ENCODE results near the gene GPR132. TPM values are rescaled to one million over a fixed set of nuclear protein-coding genes. Genes with fewer than 3 reads are reported as not detected.
A peak's percentile ranks its signal among the peaks of the same experiment; 100 is the strongest.

Gene GPR132
- total and polyA plus RNA-seq, 10 of the 15 experiments (the other 5 are each of a cell fraction or from before 2014, with no cell fraction given): 1.9 to 49.3 (median 20.4) TPM

- TF ChIP-seq, protein P1, sequence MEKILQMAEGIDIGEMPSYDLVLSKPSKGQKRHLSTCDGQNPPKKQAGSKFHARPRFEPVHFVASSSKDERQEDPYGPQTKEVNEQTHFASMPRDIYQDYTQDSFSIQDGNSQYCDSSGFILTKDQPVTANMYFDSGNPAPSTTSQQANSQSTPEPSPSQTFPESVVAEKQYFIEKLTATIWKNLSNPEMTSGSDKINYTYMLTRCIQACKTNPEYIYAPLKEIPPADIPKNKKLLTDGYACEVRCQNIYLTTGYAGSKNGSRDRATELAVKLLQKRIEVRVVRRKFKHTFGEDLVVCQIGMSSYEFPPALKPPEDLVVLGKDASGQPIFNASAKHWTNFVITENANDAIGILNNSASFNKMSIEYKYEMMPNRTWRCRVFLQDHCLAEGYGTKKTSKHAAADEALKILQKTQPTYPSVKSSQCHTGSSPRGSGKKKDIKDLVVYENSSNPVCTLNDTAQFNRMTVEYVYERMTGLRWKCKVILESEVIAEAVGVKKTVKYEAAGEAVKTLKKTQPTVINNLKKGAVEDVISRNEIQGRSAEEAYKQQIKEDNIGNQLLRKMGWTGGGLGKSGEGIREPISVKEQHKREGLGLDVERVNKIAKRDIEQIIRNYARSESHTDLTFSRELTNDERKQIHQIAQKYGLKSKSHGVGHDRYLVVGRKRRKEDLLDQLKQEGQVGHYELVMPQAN (conservative IDR thresholded peaks at IDR 0.05): no peak
- TF ChIP-seq ZNF592 (IDR thresholded peaks at IDR 0.05) (no peak; the same call in 1 of the 2 replicates), BHLHE40 (IDR thresholded peaks at IDR 0.05; ENCODE audit: borderline replicate concordance in 1 of 2, low read depth in 2 of 2, low read length in 1 of 2) (peak; percentile 67 to 80), RUNX3 (IDR thresholded peaks at IDR 0.05; ENCODE audit: low read length) (peak; percentile 71), YBX1 (IDR thresholded peaks at IDR 0.05) (no peak), ESRRA (IDR thresholded peaks at IDR 0.05; ENCODE audit: low read length) (no peak), TARDBP (IDR thresholded peaks at IDR 0.05; ENCODE audit: borderline replicate concordance) (no peak), CBFB (IDR thresholded peaks at IDR 0.05; ENCODE audit: low read depth) (no peak), ELK1 (IDR thresholded peaks at IDR 0.05; ENCODE audit: low read depth, low read length) (no peak), ZNF24 (IDR thresholded peaks at IDR 0.05) (no peak), RELA (IDR thresholded peaks at IDR 0.05; ENCODE audit: borderline replicate concordance, partially characterized antibody) (no peak), CHD1 (IDR thresholded peaks at IDR 0.05; ENCODE audit: low read depth, low read length) (no peak), NBN (IDR thresholded peaks at IDR 0.05) (0 out of 2 replicates have a peak, but pooled peaks have one; percentile 64), SREBF1 (IDR thresholded peaks at IDR 0.05; ENCODE audit: low read length) (no peak), MXI1 (IDR thresholded peaks at IDR 0.05; ENCODE audit: low read depth, low read length) (peak; percentile 72; the same call in 1 of the 2 replicates), NRF1 (conservative IDR thresholded peaks at IDR 0.05; ENCODE audit: low read depth, low read length) (no peak), FOXM1 (IDR thresholded peaks at IDR 0.05; ENCODE audit: low read depth, low read length) (no peak), HDAC6 (IDR thresholded peaks at IDR 0.05; ENCODE audit: unreplicated experiment) (no peak), RFX5 (IDR thresholded peaks at IDR 0.05; ENCODE audit: low read depth, low read length) (0 out of 2 replicates have a peak, but pooled peaks have one; percentile 28)
- TF ChIP-seq, protein P2, sequence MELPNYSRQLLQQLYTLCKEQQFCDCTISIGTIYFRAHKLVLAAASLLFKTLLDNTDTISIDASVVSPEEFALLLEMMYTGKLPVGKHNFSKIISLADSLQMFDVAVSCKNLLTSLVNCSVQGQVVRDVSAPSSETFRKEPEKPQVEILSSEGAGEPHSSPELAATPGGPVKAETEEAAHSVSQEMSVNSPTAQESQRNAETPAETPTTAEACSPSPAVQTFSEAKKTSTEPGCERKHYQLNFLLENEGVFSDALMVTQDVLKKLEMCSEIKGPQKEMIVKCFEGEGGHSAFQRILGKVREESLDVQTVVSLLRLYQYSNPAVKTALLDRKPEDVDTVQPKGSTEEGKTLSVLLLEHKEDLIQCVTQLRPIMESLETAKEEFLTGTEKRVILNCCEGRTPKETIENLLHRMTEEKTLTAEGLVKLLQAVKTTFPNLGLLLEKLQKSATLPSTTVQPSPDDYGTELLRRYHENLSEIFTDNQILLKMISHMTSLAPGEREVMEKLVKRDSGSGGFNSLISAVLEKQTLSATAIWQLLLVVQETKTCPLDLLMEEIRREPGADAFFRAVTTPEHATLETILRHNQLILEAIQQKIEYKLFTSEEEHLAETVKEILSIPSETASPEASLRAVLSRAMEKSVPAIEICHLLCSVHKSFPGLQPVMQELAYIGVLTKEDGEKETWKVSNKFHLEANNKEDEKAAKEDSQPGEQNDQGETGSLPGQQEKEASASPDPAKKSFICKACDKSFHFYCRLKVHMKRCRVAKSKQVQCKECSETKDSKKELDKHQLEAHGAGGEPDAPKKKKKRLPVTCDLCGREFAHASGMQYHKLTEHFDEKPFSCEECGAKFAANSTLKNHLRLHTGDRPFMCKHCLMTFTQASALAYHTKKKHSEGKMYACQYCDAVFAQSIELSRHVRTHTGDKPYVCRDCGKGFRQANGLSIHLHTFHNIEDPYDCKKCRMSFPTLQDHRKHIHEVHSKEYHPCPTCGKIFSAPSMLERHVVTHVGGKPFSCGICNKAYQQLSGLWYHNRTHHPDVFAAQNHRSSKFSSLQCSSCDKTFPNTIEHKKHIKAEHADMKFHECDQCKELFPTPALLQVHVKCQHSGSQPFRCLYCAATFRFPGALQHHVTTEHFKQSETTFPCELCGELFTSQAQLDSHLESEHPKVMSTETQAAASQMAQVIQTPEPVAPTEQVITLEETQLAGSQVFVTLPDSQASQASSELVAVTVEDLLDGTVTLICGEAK (IDR thresholded peaks at IDR 0.05; ENCODE audit: borderline replicate concordance): no peak
Measured at GRCh38 chr14:105086833-105087307, 21.6 kb upstream of the GPR132 start (continued).
